Right renal pelvis (tissue), 4 donors: Measurements from ENCODE around the gene MRLN. TPM values are rescaled to one million over a fixed set of nuclear protein-coding genes. Genes with fewer than 3 reads are reported as not detected.
A peak's percentile ranks its signal among the peaks of the same experiment; 100 is the strongest.
"Not testable (repeated sequence)": the region's sequence is repeated elsewhere in the genome, so short reads cannot be mapped to it uniquely, and the experiment has no call there.

Source experiments
- DNase-seq, 4 donors: peaks; one replicate each; pipeline ENCODE4 v3.0.0-alpha.2; 2013; ENCODE audit warnings: low read depth in 4 of 4, low spot score in 3 of 4, missing footprints in 1 of 4
- polyA plus RNA-seq, 4 donors: library from polyadenylated mRNA; unstranded; fragments of 120-200 nt; gene quantifications; one replicate each; pipeline ENCODE4 v1.2.1, GENCODE V29; 2013; ENCODE audit not compliant: insufficient read length in 4 of 4

MRLN gene
- 1 to 10 TPM in 1 of 4 donors, under 1 TPM in 3; 0.37 to 1.0 (median 0.63) TPM for polyA plus RNA-seq

GRCh38 chr10:59753267-59753666, at the start of gene MRLN:
Gene MRLN (minus strand): TSS chr10:59753455.
- no peak for DNase-seq

- no peak for DNase-seq
Measured at GRCh38 chr10:59801171-59801570, 47.9 kb upstream of the MRLN start.

- DNase-seq = no peak
Measured at GRCh38 chr10:59799421-59799820, 46.2 kb upstream of the MRLN start.

GRCh38 chr10:59793919-59794318, 40.7 kb upstream of the MRLN start:
- DNase-seq = peak in 1 of 4 donors; percentile 10

- DNase-seq = no peak
Measured at GRCh38 chr10:59792812-59793211, 39.6 kb upstream of the MRLN start.

GRCh38 chr10:59791601-59792000, 38.3 kb upstream of the MRLN start:
- DNase-seq = no peak

GRCh38 chr10:59790080-59790479, 36.8 kb upstream of the MRLN start:
- not testable (repeated sequence) for DNase-seq

- DNase-seq = not testable (repeated sequence)
Measured at GRCh38 chr10:59788914-59789313, 35.7 kb upstream of the MRLN start.

GRCh38 chr10:59787032-59787431, 33.8 kb upstream of the MRLN start:
- DNase-seq = not testable (repeated sequence)

GRCh38 chr10:59785476-59785875, 32.2 kb upstream of the MRLN start:
- DNase-seq = not testable (repeated sequence)

- DNase-seq = no peak
Measured at GRCh38 chr10:59781511-59781910, 28.3 kb upstream of the MRLN start.

GRCh38 chr10:59779756-59780533, 26.7 kb upstream of the MRLN start:
- peak in 1 of 4 donors; percentile 7 for DNase-seq

GRCh38 chr10:59774451-59774850, 21.2 kb upstream of the MRLN start:
- DNase-seq = no peak

- DNase-seq = no peak
Measured at GRCh38 chr10:59773088-59773487, 19.8 kb upstream of the MRLN start.

- DNase-seq = no peak
Measured at GRCh38 chr10:59771162-59771807, 18.0 kb upstream of the MRLN start.

GRCh38 chr10:59770689-59771088, 17.4 kb upstream of the MRLN start:
- no peak for DNase-seq

- DNase-seq = no peak
Measured at GRCh38 chr10:59762505-59762904, 9.2 kb upstream of the MRLN start.

GRCh38 chr10:59757966-59758365, 4.7 kb upstream of the MRLN start:
- DNase-seq = no peak

GRCh38 chr10:59754951-59755350, 1.7 kb upstream of the MRLN start:
- DNase-seq = no peak

GRCh38 chr10:59752278-59752940, 846 bp downstream of the MRLN start:
- DNase-seq = no peak

GRCh38 chr10:59750155-59750945, 2.9 kb downstream of the MRLN start:
- no peak for DNase-seq
